T-cell (primary cell): Measurements from ENCODE around the gene TTLL7. TPM values are rescaled to one million over a fixed set of nuclear protein-coding genes. Genes with fewer than 3 reads are reported as not detected.

Experiments used
- ATAC-seq, 4 experiments: fragments of 200-7000 bp in 3 of 4; fragments of 150-1000 bp in 1 of 4; cut with Tn5 transposase; replicated peaks in 1 of 4; 1 replicate in 3 of 4; 2 replicates in 1 of 4; pipeline ENCODE4 v1.10.0; 2021; ENCODE audit warnings: moderate library complexity in 3 of 4, mild to moderate bottlenecking in 2 of 4, moderate number of reproducible peaks in 1 of 4
- CTCF ChIA-PET, 2 donors: fragments of 300-600 bp; sonication (Branson Sonifier 250); formaldehyde crosslinking; loops; one replicate each; lab custom pipeline; 2022; ENCODE audit warnings: antibody characterized with exemption in 2 of 2; lab: Charles Lee
- POLR2A ChIA-PET, 2 donors: fragments of 300-600 bp; sonication (Branson Sonifier 250); formaldehyde crosslinking; loops; one replicate each; lab custom pipeline; 2022; ENCODE audit warnings: antibody characterized with exemption in 2 of 2; lab: Charles Lee
- DNase-seq, 35 experiments: peaks; one replicate each; pipeline versions ENCODE4 v3.0.0 to v3.0.0-alpha.2; 2013 to 2023
- H3K27ac ChIP-seq: one replicate; pipeline ENCODE4 v1.5.1; 2013; ENCODE audit warnings: low read length
- H3K27me3 ChIP-seq, 2 experiments: replicated peaks in 1 of 2; 1 replicate in 1 of 2; 2 replicates in 1 of 2; pipeline versions ENCODE4 v1.6.1 to v1.7.0; 2013; ENCODE audit warnings: low read length in 1 of 2, mixed read lengths in 1 of 2; ENCODE audit not compliant: control insufficient read depth in 2 of 2, insufficient read depth in 2 of 2; ENCODE audit errors: extremely low read depth in 1 of 2
- H3K36me3 ChIP-seq, 2 donors: 1 replicate in 1 of 2; 2 replicates in 1 of 2; pipeline versions ENCODE4 v1.6.1 to v1.7.0; 2013; ENCODE audit warnings: low read length in 1 of 2; ENCODE audit not compliant: control insufficient read depth in 2 of 2, insufficient read depth in 1 of 2; ENCODE audit errors: extremely low read depth in 1 of 2
- H3K4me1 ChIP-seq, 2 experiments: 1 replicate in 1 of 2; 2 replicates in 1 of 2; pipeline versions ENCODE4 v1.6.1 to v1.7.0; 2013; ENCODE audit warnings: low read length in 2 of 2, mixed read lengths in 1 of 2; ENCODE audit not compliant: insufficient read depth in 2 of 2, control insufficient read depth in 1 of 2; ENCODE audit errors: extremely low read depth in 1 of 2
- H3K4me3 ChIP-seq, 2 donors: 1 replicate in 1 of 2; 2 replicates in 1 of 2; pipeline versions ENCODE4 v1.5.1 to v1.7.0; 2013; ENCODE audit warnings: mild to moderate bottlenecking in 2 of 2, low read length in 1 of 2, moderate library complexity in 1 of 2; ENCODE audit not compliant: control insufficient read depth in 1 of 2; ENCODE audit errors: extremely low read depth in 1 of 2
- H3K9me3 ChIP-seq: 2 replicates; pipeline ENCODE4 v1.7.0; 2013
- H3K27ac Mint-ChIP-seq, 2 donors: one replicate each; pipeline ENCODE4 v1.8.0; 2020 to 2021; ENCODE audit warnings: mild to moderate bottlenecking in 2 of 2, mixed read lengths in 2 of 2
- H3K27me3 Mint-ChIP-seq, 2 donors: one replicate each; pipeline ENCODE4 v1.8.0; 2021 to 2022; ENCODE audit warnings: mixed read lengths in 2 of 2
- H3K36me3 Mint-ChIP-seq: one replicate; pipeline ENCODE4 v1.8.0; 2021; ENCODE audit warnings: mixed read lengths
- H3K4me1 Mint-ChIP-seq, 3 donors: one replicate each; pipeline ENCODE4 v1.8.0; 2020 to 2022; ENCODE audit warnings: mixed read lengths in 3 of 3, mild to moderate bottlenecking in 1 of 3
- H3K4me3 Mint-ChIP-seq, 3 donors: one replicate each; pipeline ENCODE4 v1.8.0; 2020 to 2022; ENCODE audit warnings: mild to moderate bottlenecking in 3 of 3, mixed read lengths in 3 of 3, moderate library complexity in 3 of 3
- H3K9me3 Mint-ChIP-seq, 3 donors: one replicate each; pipeline ENCODE4 v1.8.0; 2020 to 2022; ENCODE audit warnings: mixed read lengths in 3 of 3
- WGBS: methylation state at CpG from one replicate; pipeline ENCODE4 v1.1.5; 2013; ENCODE audit warnings: missing lambda C conversion rate; ENCODE audit not compliant: insufficient coverage; 5-methylcytosine and 5-hydroxymethylcytosine counted together
- total RNA-seq, 35 experiments: library from RNA in 6 of 35; stranded (reverse) in 6 of 35; fragments of 120-200 nt in 1 of 35; gene quantifications; one replicate each; pipeline versions ENCODE4 v1.2.1 to v1.2.4 and lab custom pipeline; 2013 to 2026

TTLL7 gene
- total RNA-seq, 5 donors from 2014 or later (not counting 1 experiment from before 2014, with no cell fraction given), result 0.19 to 0.77 (median 0.44) TPM; not detected in 1

- Mint-ChIP-seq H3K4me1 (no peaks in the 10 kb centered on the region), H3K9me3 (no peaks in the 10 kb centered on the region), H3K36me3 (no peaks in the 10 kb centered on the region), H3K27me3 (peaks cover 4 to 12% of the 10 kb centered on the region in 2 donors), H3K4me3 (no peak overlapping the region), H3K27ac (no peak overlapping the region)
- H3K9me3 ChIP-seq, result no peaks in the 10 kb centered on the region
- CTCF ChIA-PET, result interaction anchor here (0.6 to 0.7 kb wide), 5 partner anchors 100 to 746 kb away, joined by 3 to 12 read pairs (median 3); no protein-coding TSS in a partner anchor
- H3K27ac ChIP-seq, result no peak overlapping the region
- ATAC-seq (no peak), DNase-seq (no peak)
- 88% methylated on average over 1 of the region's 2 CpGs for WGBS
- POLR2A ChIA-PET, result interaction anchor here (0.7 kb wide), 2 partner anchors 21 to 1665 kb away, joined by 6 to 8 read pairs; no protein-coding TSS in a partner anchor
- no peaks in the 10 kb centered on the region for H3K36me3 ChIP-seq
- no peak overlapping the region for H3K4me3 ChIP-seq
- H3K4me1 ChIP-seq, result no peaks in the 10 kb centered on the region
- peaks cover 0 to 2% of the 10 kb centered on the region in 2 experiments for H3K27me3 ChIP-seq
Measured at GRCh38 chr1:83897516-83897915, 101.4 kb downstream of the TTLL7 start.

- H3K9me3 Mint-ChIP-seq, result no peaks in the 10 kb centered on the region
- no peak overlapping the region for H3K4me3 Mint-ChIP-seq
- no peaks in the 10 kb centered on the region for H3K4me1 ChIP-seq
- ChIA-PET POLR2A (interaction anchor here in 1 of 2 donors (0.5 kb wide), 1 partner anchor 537 kb away, joined by 5 read pairs; no protein-coding TSS in a partner anchor), CTCF (no interaction called here)
- peaks cover 4 to 12% of the 10 kb centered on the region in 2 donors for H3K27me3 Mint-ChIP-seq
- H3K4me3 ChIP-seq, result no peak overlapping the region
- H3K36me3 Mint-ChIP-seq, result no peaks in the 10 kb centered on the region
- no peaks in the 10 kb centered on the region for H3K4me1 Mint-ChIP-seq
- no peak overlapping the region for H3K27ac ChIP-seq
- no peak for ATAC-seq
- no peaks in the 10 kb centered on the region for H3K9me3 ChIP-seq
- no CpG with 5 or more reads among the region's 6 CpGs for WGBS
- no peak for DNase-seq
- no peaks in the 10 kb centered on the region for H3K36me3 ChIP-seq
- peaks cover 0 to 2% of the 10 kb centered on the region in 2 experiments for H3K27me3 ChIP-seq
- H3K27ac Mint-ChIP-seq, result no peak overlapping the region
Measured at GRCh38 chr1:83896299-83896698, 102.6 kb downstream of the TTLL7 start.

GRCh38 chr1:83889707-83890106, 109.2 kb downstream of the TTLL7 start:
- no peaks in the 10 kb centered on the region for H3K4me1 Mint-ChIP-seq
- no peak overlapping the region for H3K27ac ChIP-seq
- H3K9me3 Mint-ChIP-seq, result peaks cover 2 to 7% (median 3%) of the 10 kb centered on the region in 3 donors
- H3K36me3 ChIP-seq, result no peaks in the 10 kb centered on the region
- ChIA-PET CTCF (no interaction called here), POLR2A (no interaction called here)
- H3K9me3 ChIP-seq, result no peaks in the 10 kb centered on the region
- ATAC-seq, result no peak
- H3K27me3 ChIP-seq, result peaks cover 0 to 2% of the 10 kb centered on the region in 2 experiments
- H3K27ac Mint-ChIP-seq, result no peak overlapping the region
- peaks cover 12 to 14% of the 10 kb centered on the region in 2 donors for H3K27me3 Mint-ChIP-seq
- no peak for DNase-seq
- WGBS, result 50% methylated on average over 1 of the region's 2 CpGs
- H3K4me3 Mint-ChIP-seq, result no peak overlapping the region
- H3K36me3 Mint-ChIP-seq, result no peaks in the 10 kb centered on the region
- H3K4me1 ChIP-seq, result no peaks in the 10 kb centered on the region
- no peak overlapping the region for H3K4me3 ChIP-seq

- Histone ChIP-seq H3K36me3 (no peaks in the 10 kb centered on the region), H3K27ac (no peak overlapping the region), H3K4me1 (no peaks in the 10 kb centered on the region), H3K27me3 (no peaks in the 10 kb centered on the region), H3K4me3 (no peak overlapping the region), H3K9me3 (no peaks in the 10 kb centered on the region)
- peaks cover 15 to 16% of the 10 kb centered on the region in 2 donors for H3K27me3 Mint-ChIP-seq
- no peak overlapping the region for H3K4me3 Mint-ChIP-seq
- H3K9me3 Mint-ChIP-seq, result peaks cover 2 to 7% (median 3%) of the 10 kb centered on the region in 3 donors
- no peak for DNase-seq
- ChIA-PET POLR2A (no interaction called here), CTCF (interaction anchor here in 1 of 2 donors (0.7 kb wide), 1 partner anchor 936 kb away, joined by 3 read pairs; no protein-coding TSS in a partner anchor)
- WGBS, result no CpG with 5 or more reads among the region's 3 CpGs
- no peaks in the 10 kb centered on the region for H3K4me1 Mint-ChIP-seq
- no peak for ATAC-seq
- no peak overlapping the region for H3K27ac Mint-ChIP-seq
- no peaks in the 10 kb centered on the region for H3K36me3 Mint-ChIP-seq
Measured at GRCh38 chr1:83887483-83887882, 111.4 kb downstream of the TTLL7 start.

- no peaks in the 10 kb centered on the region for H3K36me3 ChIP-seq
- no peaks in the 10 kb centered on the region for H3K4me1 Mint-ChIP-seq
- DNase-seq (no peak), ATAC-seq (no peak)
- no peaks in the 10 kb centered on the region for H3K36me3 Mint-ChIP-seq
- no peaks in the 10 kb centered on the region for H3K4me1 ChIP-seq
- H3K4me3 Mint-ChIP-seq, result no peak overlapping the region
- peaks cover 14 to 18% of the 10 kb centered on the region in 2 donors for H3K27me3 Mint-ChIP-seq
- H3K27ac ChIP-seq, result no peak overlapping the region
- no peak overlapping the region for H3K4me3 ChIP-seq
- peaks cover 2 to 6% (median 3%) of the 10 kb centered on the region in 3 donors for H3K9me3 Mint-ChIP-seq
- H3K27ac Mint-ChIP-seq, result no peak overlapping the region
- no peaks in the 10 kb centered on the region for H3K9me3 ChIP-seq
- ChIA-PET CTCF (no interaction called here), POLR2A (no interaction called here)
- H3K27me3 ChIP-seq, result no peaks in the 10 kb centered on the region
Measured at GRCh38 chr1:83883979-83884378, 115.0 kb downstream of the TTLL7 start.

- Histone ChIP-seq H3K4me3 (no peak overlapping the region), H3K27ac (no peak overlapping the region), H3K4me1 (no peaks in the 10 kb centered on the region), H3K36me3 (no peaks in the 10 kb centered on the region), H3K27me3 (no peaks in the 10 kb centered on the region), H3K9me3 (no peaks in the 10 kb centered on the region)
- Mint-ChIP-seq H3K36me3 (no peaks in the 10 kb centered on the region), H3K4me1 (no peaks in the 10 kb centered on the region), H3K9me3 (no peaks in the 10 kb centered on the region), H3K4me3 (no peak overlapping the region), H3K27me3 (peaks cover 12 to 16% of the 10 kb centered on the region in 2 donors), H3K27ac (no peak overlapping the region)
- ChIA-PET CTCF (interaction anchor here in 1 of 2 donors (0.9 kb wide), 1 partner anchor 1053 kb away, joined by 3 read pairs; no protein-coding TSS in a partner anchor), POLR2A (no interaction called here)
- DNase-seq, result no peak
- no CpG with 5 or more reads among the region's 2 CpGs for WGBS
- no peak for ATAC-seq
Measured at GRCh38 chr1:83882906-83883305, 116.0 kb downstream of the TTLL7 start.
